ENCODE data around the gene USP24. TPM values are rescaled to one million over a fixed set of nuclear protein-coding genes. Genes with fewer than 3 reads are reported as not detected.

USP24 gene
- total RNA-seq, 2 donors from 2014 or later = 47.8 to 58.5 TPM

DNA sequence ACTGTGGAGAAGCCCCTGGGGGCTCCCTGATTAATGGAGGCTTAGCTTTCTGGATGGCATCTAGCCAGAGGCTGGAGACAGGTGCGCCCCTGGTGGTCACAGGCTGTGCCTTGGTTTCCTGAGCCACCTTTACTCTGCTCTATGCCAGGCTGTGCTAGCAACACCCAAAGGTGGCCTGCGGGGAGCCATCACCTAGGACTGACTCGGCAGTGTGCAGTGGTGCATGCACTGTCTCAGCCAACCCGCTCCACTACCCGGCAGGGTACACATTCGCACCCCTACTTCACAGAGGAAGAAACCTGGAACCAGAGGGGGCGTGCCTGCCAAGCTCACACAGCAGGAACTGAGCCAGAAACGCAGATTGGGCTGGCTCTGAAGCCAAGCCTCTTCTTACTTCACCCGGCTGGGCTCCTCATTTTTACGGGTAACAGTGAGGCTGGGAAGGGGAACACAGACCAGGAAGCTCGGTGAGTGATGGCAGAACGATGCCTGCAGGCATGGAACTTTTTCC lies 151.0 kb downstream of the USP24 start:
- H3K9me3 ChIP-seq = no peaks in the 10 kb centered on the region

DNA sequence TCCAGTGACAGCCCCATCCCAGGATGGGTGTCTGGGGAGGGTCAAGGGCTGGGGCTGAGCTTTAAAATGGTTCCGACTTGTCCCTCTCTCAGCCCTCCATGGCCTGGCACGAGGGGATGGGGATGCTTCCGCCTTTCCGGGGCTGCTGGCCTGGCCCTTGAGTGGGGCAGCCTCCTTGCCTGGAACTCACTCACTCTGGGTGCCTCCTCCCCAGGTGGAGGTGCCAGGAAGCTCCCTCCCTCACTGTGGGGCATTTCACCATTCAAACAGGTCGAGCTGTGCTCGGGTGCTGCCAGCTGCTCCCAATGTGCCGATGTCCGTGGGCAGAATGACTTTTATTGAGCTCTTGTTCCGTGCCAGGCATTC lies 151.6 kb downstream of the USP24 start:
- no peak for TF ChIP-seq CTCF (IDR thresholded peaks at IDR 0.05)
- peak overlapping the region in 1 of 2 donors; percentile 60 for H3K27ac ChIP-seq
- ATAC-seq (ENCODE audit: insufficient number of reproducible peaks, low FRiP score, low read depth) = no peak
- no peak overlapping the region for H3K4me3 ChIP-seq
- DNase-seq (ENCODE audit: low spot score) = no peak
- peaks cover 14 to 52% of the 10 kb centered on the region in 2 donors for H3K4me1 ChIP-seq (ENCODE audit: control insufficient read depth in 1 of 2, low read depth in 2 of 2)
- peaks cover 9% of the 10 kb centered on the region for H3K36me3 ChIP-seq
- no peaks in the 10 kb centered on the region for H3K27me3 ChIP-seq (replicated peaks; ENCODE audit: insufficient read depth)
- no peaks in the 10 kb centered on the region for H3K9me3 ChIP-seq

More for the DNA sequence above, 151.0 kb downstream of the USP24 start:
- H3K36me3 ChIP-seq = peaks cover 14% of the 10 kb centered on the region
- ATAC-seq (ENCODE audit: insufficient number of reproducible peaks, low FRiP score, low read depth) = no peak
- no peak for TF ChIP-seq CTCF (IDR thresholded peaks at IDR 0.05)
- H3K27ac ChIP-seq = peak overlapping the region; percentile 44 to 60
- H3K4me3 ChIP-seq = no peak overlapping the region
- H3K4me1 ChIP-seq (ENCODE audit: control insufficient read depth in 1 of 2, low read depth in 2 of 2) = peaks cover 14 to 52% of the 10 kb centered on the region in 2 donors
- no peaks in the 10 kb centered on the region for H3K27me3 ChIP-seq (replicated peaks; ENCODE audit: insufficient read depth)
- no peak for DNase-seq (ENCODE audit: low spot score)

- Histone ChIP-seq H3K4me1 (ENCODE audit: control insufficient read depth in 1 of 2, low read depth in 2 of 2) (peaks cover 14 to 49% of the 10 kb centered on the region in 2 donors), H3K4me3 (no peak overlapping the region), H3K9me3 (no peaks in the 10 kb centered on the region), H3K27ac (peak overlapping the region; percentile 21 to 69), H3K36me3 (peaks cover 4% of the 10 kb centered on the region), H3K27me3 (replicated peaks; ENCODE audit: insufficient read depth) (no peaks in the 10 kb centered on the region)
- ATAC-seq (ENCODE audit: insufficient number of reproducible peaks, low FRiP score, low read depth) = no peak
- no peak for DNase-seq (ENCODE audit: low spot score)
- no peak for TF ChIP-seq CTCF (IDR thresholded peaks at IDR 0.05)
Measured at GRCh38 chr1:55062801-55063576, 152.2 kb downstream of the USP24 start.

GRCh38 chr1:55061706-55062321 lies 153.3 kb downstream of the USP24 start:
- DNase-seq (ENCODE audit: low spot score) (no peak), ATAC-seq (ENCODE audit: insufficient number of reproducible peaks, low FRiP score, low read depth) (no peak)
- Histone ChIP-seq H3K9me3 (no peaks in the 10 kb centered on the region), H3K4me1 (ENCODE audit: control insufficient read depth in 1 of 2, low read depth in 2 of 2) (peaks cover 14 to 41% of the 10 kb centered on the region in 2 donors), H3K36me3 (peaks cover 1% of the 10 kb centered on the region), H3K27me3 (replicated peaks; ENCODE audit: insufficient read depth) (no peaks in the 10 kb centered on the region), H3K27ac (peak overlapping the region; percentile 21 to 69), H3K4me3 (no peak overlapping the region)
- TF ChIP-seq CTCF (IDR thresholded peaks at IDR 0.05) = no peak

DNA sequence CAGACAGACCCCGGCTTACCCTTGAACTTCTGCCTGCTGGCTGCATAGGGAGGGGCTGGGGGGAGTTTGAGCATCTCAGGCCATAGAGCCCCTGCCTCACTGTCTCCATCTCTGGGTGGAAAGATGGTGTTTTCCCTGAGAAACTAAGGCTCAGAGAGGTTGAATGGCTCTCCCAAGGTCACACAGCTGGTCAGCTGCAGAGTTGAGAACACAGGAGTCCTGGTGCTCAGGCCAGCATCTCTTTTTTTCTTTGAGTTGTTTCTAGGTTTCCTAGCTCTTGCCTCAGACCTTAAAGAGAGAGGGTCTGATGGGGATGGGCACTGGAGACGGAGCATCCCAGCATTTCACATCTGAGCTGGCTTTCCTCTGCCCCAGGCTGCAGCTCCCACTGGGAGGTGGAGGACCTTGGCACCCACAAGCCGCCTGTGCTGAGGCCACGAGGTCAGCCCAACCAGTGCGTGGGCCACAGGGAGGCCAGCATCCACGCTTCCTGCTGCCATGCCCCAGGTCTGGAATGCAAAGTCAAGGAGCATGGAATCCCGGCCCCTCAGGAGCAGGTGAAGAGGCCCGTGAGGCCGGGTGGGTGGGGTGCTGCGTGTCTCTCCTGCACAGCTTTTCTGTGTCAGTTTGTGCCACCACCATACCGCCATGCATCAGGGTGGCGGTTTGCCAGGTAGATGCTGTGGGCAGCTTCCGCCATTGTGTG lies 154.0 kb downstream of the USP24 start:
- Histone ChIP-seq H3K9me3 (no peaks in the 10 kb centered on the region), H3K36me3 (no peaks in the 10 kb centered on the region), H3K27me3 (replicated peaks; ENCODE audit: insufficient read depth) (no peaks in the 10 kb centered on the region), H3K4me1 (ENCODE audit: control insufficient read depth in 1 of 2, low read depth in 2 of 2) (peaks cover 14 to 41% of the 10 kb centered on the region in 2 donors), H3K27ac (peak overlapping the region in 1 of 2 donors; percentile 69), H3K4me3 (no peak overlapping the region)
- DNase-seq (ENCODE audit: low spot score) = no peak
- no peak for TF ChIP-seq CTCF (IDR thresholded peaks at IDR 0.05)
- ATAC-seq (ENCODE audit: insufficient number of reproducible peaks, low FRiP score, low read depth) = no peak

All from thoracic aorta (tissue), 2 donors.